GM23248 (cell line): ENCODE measurements around the gene PLD5. TPM values are rescaled to one million over a fixed set of nuclear protein-coding genes. Genes with fewer than 3 reads are reported as not detected.
"Not testable (repeated sequence)": the region's sequence is repeated elsewhere in the genome, so short reads cannot be mapped to it uniquely, and the experiment has no call there.

ENCODE experiments used
- DNase-seq: peaks from one replicate; pipeline ENCODE4 v3.0.0-alpha.2; 2015
- H2AFZ ChIP-seq: fragments of 200-600 bp; sonication (generic); 2 replicates; pipeline ENCODE4 v1.6.1; 2016; ENCODE audit warnings: antibody characterized with exemption
- H3F3A ChIP-seq: fragments of 200-600 bp; sonication (generic); 2 replicates; pipeline ENCODE4 v1.6.1; 2016; ENCODE audit warnings: mild to moderate bottlenecking, antibody characterized with exemption, mixed run types; ENCODE audit not compliant: insufficient read depth
- H3K27ac ChIP-seq: fragments of 200-600 bp; sonication (generic); 2 replicates; pipeline ENCODE4 v1.5.1; 2016; ENCODE audit warnings: mild to moderate bottlenecking
- H3K27me3 ChIP-seq: fragments of 200-600 bp; sonication (generic); replicated peaks from 2 replicates; pipeline ENCODE4 v1.6.1; 2016; ENCODE audit warnings: mild to moderate bottlenecking; ENCODE audit not compliant: insufficient read depth
- H3K36me3 ChIP-seq: fragments of 200-600 bp; sonication (generic); 2 replicates; pipeline ENCODE4 v1.6.1; 2016; ENCODE audit warnings: low read depth, mild to moderate bottlenecking
- H3K4me1 ChIP-seq: fragments of 200-600 bp; sonication (generic); 2 replicates; pipeline ENCODE4 v1.6.1; 2016; ENCODE audit warnings: mild to moderate bottlenecking; ENCODE audit not compliant: insufficient read depth
- H3K4me2 ChIP-seq: fragments of 200-600 bp; sonication (generic); one replicate; pipeline ENCODE4 v1.6.1; 2016; ENCODE audit warnings: mild to moderate bottlenecking; ENCODE audit not compliant: unreplicated experiment
- H3K4me3 ChIP-seq: fragments of 200-600 bp; sonication (generic); 2 replicates; pipeline ENCODE4 v1.5.1; 2016; ENCODE audit warnings: mild to moderate bottlenecking
- H3K79me2 ChIP-seq: fragments of 200-600 bp; sonication (generic); 2 replicates; pipeline ENCODE4 v1.6.1; 2016; ENCODE audit warnings: mild to moderate bottlenecking; ENCODE audit not compliant: insufficient read depth
- H3K9ac ChIP-seq: fragments of 200-600 bp; sonication (generic); 2 replicates; pipeline ENCODE4 v1.6.1; 2016; ENCODE audit warnings: mild to moderate bottlenecking
- H3K9me2 ChIP-seq: fragments of 200-600 bp; sonication (generic); 2 replicates; pipeline ENCODE4 v1.6.1; 2016; ENCODE audit warnings: mixed run types, mild to moderate bottlenecking, moderate library complexity; ENCODE audit not compliant: insufficient read depth
- H3K9me3 ChIP-seq: fragments of 200-600 bp; sonication (generic); one replicate; pipeline ENCODE4 v1.6.1; 2017; ENCODE audit warnings: low read depth
- H4K20me1 ChIP-seq: fragments of 200-600 bp; sonication (generic); 2 replicates; pipeline ENCODE4 v1.6.0; 2016; ENCODE audit not compliant: insufficient read depth
- EZH2 ChIP-seq: fragments of 200-600 bp; sonication (generic); IDR thresholded peaks from 2 replicates; pipeline ENCODE4 v1.6.1; 2018; ENCODE audit warnings: antibody characterized with exemption, mild to moderate bottlenecking; ENCODE audit not compliant: insufficient read depth, poor library complexity, severe bottlenecking
- EZH2phosphoT487 ChIP-seq: fragments of 200-600 bp; sonication (generic); IDR thresholded peaks from 2 replicates; pipeline ENCODE4 v1.6.1; 2018; ENCODE audit warnings: antibody characterized with exemption, moderate library complexity, mild to moderate bottlenecking, low read depth; ENCODE audit not compliant: insufficient read depth
- WGBS, 2 experiments: methylation state at CpG; one replicate each; pipeline ENCODE4 v1.1.6; 2015 to 2017; ENCODE audit warnings: low lambda C conversion rate in 2 of 2, low coverage in 1 of 2; ENCODE audit errors: missing lambda C conversion rate in 2 of 2; 5-methylcytosine and 5-hydroxymethylcytosine counted together
- in situ Hi-C: fragments of 300-500 bp; cut with MboI; formaldehyde crosslinking; loops from 2 replicates; pipeline ENCODE4 v1.15.0; 2020
- polyA plus RNA-seq: library from polyadenylated mRNA; unstranded; fragments of >200 nt; fragmentation: Nextera tagmentation; extraction: Ambion mirVana; gene quantifications from 2 replicates; pipeline ENCODE4 v1.2.1, GENCODE V29; 2016
- total RNA-seq: library from RNA; depleted of rRNA; stranded (reverse); fragments of >200 nt; shearing (Covaris generic); gene quantifications from 2 replicates; pipeline ENCODE4 v1.2.3, GENCODE V29; 2014

Gene PLD5
- total and polyA plus RNA-seq, 2 experiments from 2014 or later: 0.14 TPM; not detected in 1

DNA sequence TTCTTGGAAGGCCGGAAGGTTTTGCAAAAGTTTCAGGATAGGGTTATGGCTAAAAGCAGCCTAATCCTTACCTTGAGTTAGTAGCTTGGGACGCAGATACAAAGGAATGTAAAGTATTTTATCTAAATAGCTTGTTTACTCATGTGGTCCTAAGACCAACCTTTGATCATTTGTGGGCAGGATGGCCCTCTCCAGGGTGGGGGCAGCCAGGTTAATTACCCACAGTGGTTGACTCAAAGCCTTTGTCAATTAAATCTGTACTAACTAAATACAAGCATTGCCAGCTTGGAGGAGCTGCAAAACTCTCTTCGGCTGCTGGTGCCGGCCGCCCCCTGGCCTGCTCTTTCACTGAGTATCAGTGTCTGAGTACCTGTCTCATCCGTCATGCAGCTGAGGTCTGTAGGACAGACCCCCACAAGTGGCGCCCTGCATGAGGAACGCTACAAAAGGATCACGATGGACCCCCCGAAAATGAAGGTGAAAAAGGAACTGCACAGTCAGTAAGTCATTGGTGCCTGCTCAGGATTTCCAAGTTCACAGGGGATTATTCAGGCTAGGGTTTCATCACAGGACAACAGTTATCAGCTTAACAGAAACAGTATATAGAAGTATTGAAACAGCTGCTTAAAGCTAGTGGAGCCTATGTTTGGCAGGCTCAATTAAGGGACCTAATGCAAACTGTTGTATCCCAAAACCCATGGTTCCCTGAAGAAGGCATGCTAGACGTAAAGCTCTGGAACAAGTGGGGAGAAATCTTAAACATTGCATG is 313.1 kb downstream of the PLD5 start:
- Histone ChIP-seq H3K9me3 (no peaks in the 10 kb centered on the region), H3K4me2 (no peak overlapping the region), H3K79me2 (no peaks in the 10 kb centered on the region), H3K36me3 (no peaks in the 10 kb centered on the region), H3K4me1 (no peaks in the 10 kb centered on the region), H3K9ac (no peak overlapping the region), H3K27ac (no peak overlapping the region), H2AFZ (no peak overlapping the region), H3K27me3 (no peaks in the 10 kb centered on the region), H3F3A (no peaks in the 10 kb centered on the region), H4K20me1 (no peaks in the 10 kb centered on the region), H3K4me3 (no peak overlapping the region), H3K9me2 (no peaks in the 10 kb centered on the region)
- WGBS, 2 experiments: 66% methylated on average over 11 of the region's 11 CpGs
- DNase-seq: no peak
- in situ Hi-C loops: no loop called here
- TF ChIP-seq EZH2phosphoT487 (no peak), EZH2 (no peak)

DNA sequence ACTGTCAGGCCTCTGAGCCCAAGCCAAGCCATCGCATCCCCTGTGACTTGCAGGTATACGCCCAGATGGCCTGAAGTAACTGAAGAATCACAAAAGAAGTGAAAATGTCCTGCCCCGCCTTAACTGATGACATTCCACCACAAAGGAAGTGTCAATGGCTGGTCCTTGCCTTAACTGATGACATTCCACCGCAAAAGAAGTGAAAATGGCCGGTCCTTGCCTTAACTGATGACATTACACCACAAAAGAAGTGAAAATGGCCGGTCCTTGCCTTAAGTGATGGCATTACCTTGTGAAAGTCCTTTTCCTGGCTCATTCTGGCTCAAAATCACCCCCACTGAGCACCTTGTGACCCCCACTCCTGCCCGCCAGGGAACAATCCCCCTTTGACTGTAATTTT is 314.2 kb downstream of the PLD5 start:
- H3K27ac ChIP-seq, H3K9me3 ChIP-seq, DNase-seq, H4K20me1 ChIP-seq, H3K4me2 ChIP-seq, H3K9ac ChIP-seq, H2AFZ ChIP-seq, H3K79me2 ChIP-seq, H3K4me3 ChIP-seq, H3K9me2 ChIP-seq, in situ Hi-C loops, H3F3A ChIP-seq, H3K4me1 ChIP-seq, H3K36me3 ChIP-seq, H3K27me3 ChIP-seq: not testable (repeated sequence)
- 61 to 65% methylated on average over 7 of the region's 7 CpGs for WGBS, 2 experiments

DNA sequence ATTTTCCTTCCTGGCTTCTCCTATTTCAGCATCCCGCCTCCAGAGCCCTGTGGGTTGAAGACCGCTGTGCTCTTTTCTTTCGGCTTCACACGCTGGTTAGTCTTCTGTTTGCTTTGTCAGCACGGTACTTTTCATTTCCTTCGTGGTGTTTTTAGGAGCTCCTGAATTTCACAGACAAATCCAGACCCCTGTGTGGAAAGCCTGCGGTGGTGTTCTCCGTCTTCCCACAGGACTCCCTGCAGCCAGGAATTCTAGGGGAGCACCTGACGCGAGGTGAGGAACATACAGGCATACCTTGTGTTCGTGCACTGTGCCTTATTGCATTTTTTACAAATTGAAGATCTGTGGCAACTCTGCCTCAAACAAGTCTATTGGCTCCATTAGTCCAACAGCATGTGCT is 315.4 kb downstream of the PLD5 start:
- no peaks in the 10 kb centered on the region for H4K20me1 ChIP-seq
- WGBS, 2 experiments: 57 to 64% methylated on average over 11 of the region's 11 CpGs
- H3K27me3 ChIP-seq: no peaks in the 10 kb centered on the region
- in situ Hi-C loops: no loop called here
- H3K36me3 ChIP-seq: no peaks in the 10 kb centered on the region
- DNase-seq: no peak
- no peaks in the 10 kb centered on the region for H3K9me2 ChIP-seq
- no peaks in the 10 kb centered on the region for H3K79me2 ChIP-seq
- no peaks in the 10 kb centered on the region for H3F3A ChIP-seq
- no peak overlapping the region for H3K4me3 ChIP-seq
- no peak overlapping the region for H3K9ac ChIP-seq
- H3K27ac ChIP-seq: no peak overlapping the region
- no peaks in the 10 kb centered on the region for H3K4me1 ChIP-seq
- H3K9me3 ChIP-seq: no peaks in the 10 kb centered on the region
- H3K4me2 ChIP-seq: no peak overlapping the region
- TF ChIP-seq EZH2phosphoT487 (no peak), EZH2 (no peak)
- no peak overlapping the region for H2AFZ ChIP-seq

DNA sequence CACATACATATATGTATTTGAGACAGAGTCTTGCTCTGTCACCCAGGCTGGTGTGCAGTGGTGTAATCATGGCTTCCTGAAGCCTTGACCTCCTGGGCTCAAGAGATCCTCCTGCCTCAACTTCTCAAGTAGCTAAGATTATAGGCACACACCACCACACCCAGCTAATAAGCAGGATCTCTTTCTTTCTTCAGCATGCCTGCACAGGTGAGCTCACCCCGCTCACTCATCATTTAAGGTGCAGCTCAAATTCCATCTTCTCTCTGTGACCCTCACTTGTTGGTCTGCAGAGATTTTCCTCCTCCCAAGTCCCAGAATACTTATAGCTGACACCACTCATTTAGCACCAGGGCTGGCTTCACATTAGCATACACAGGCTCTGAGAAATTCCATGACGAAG is 316.5 kb downstream of the PLD5 start:
- H3K79me2 ChIP-seq: no peaks in the 10 kb centered on the region
- H3K4me3 ChIP-seq: no peak overlapping the region
- no peaks in the 10 kb centered on the region for H3K9me3 ChIP-seq
- no peak overlapping the region for H3K9ac ChIP-seq
- no peaks in the 10 kb centered on the region for H3K4me1 ChIP-seq
- H3F3A ChIP-seq: no peaks in the 10 kb centered on the region
- H3K4me2 ChIP-seq: no peak overlapping the region
- DNase-seq: no peak
- no peak overlapping the region for H2AFZ ChIP-seq
- H4K20me1 ChIP-seq: no peaks in the 10 kb centered on the region
- TF ChIP-seq EZH2 (no peak), EZH2phosphoT487 (no peak)
- in situ Hi-C loops: no loop called here
- no peaks in the 10 kb centered on the region for H3K36me3 ChIP-seq
- no peak overlapping the region for H3K27ac ChIP-seq
- no peaks in the 10 kb centered on the region for H3K9me2 ChIP-seq
- 68 to 76% methylated on average over 2 of the region's 2 CpGs for WGBS, 2 experiments
- H3K27me3 ChIP-seq: no peaks in the 10 kb centered on the region

DNA sequence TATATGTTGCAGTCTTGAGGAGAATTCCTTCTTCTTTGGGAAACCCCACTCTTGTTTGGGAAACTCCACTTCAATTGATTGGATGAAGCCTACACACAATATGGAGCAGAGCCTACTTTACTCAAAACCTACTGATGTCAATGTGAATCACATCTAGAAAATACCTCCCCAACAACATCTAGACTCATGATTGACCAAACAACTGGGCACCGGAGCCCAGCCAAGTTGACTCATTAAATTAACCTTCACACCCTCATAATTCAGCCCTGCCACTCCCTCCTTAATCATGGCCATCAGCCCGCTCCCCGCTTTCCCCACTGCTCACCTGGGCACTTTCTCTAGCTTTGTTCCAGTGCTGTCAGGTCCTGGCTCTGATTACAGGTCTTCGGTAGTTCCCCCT is 317.5 kb downstream of the PLD5 start:
- Histone ChIP-seq H3K4me2 (no peak overlapping the region), H3K9ac (no peak overlapping the region), H3K9me2 (no peaks in the 10 kb centered on the region), H3F3A (no peaks in the 10 kb centered on the region), H3K27me3 (no peaks in the 10 kb centered on the region), H3K9me3 (no peaks in the 10 kb centered on the region), H3K79me2 (no peaks in the 10 kb centered on the region), H4K20me1 (no peaks in the 10 kb centered on the region), H2AFZ (no peak overlapping the region), H3K27ac (no peak overlapping the region), H3K4me3 (no peak overlapping the region), H3K4me1 (no peaks in the 10 kb centered on the region), H3K36me3 (no peaks in the 10 kb centered on the region)
- in situ Hi-C loops: no loop called here
- no peak for DNase-seq
- WGBS, 2 experiments: 67 to 70% methylated on average over 4 of the region's 4 CpGs
- TF ChIP-seq EZH2phosphoT487: no peak
- TF ChIP-seq EZH2: no peak
